Ovary (tissue), 3 donors: Measurements from ENCODE around the gene SLCO6A1.

Source experiments
- CTCF ChIP-seq, 3 donors: fragments of 450-650 bp in 2 of 3; fragments of 200-600 bp in 1 of 3; IDR thresholded peaks; one replicate each; pipeline versions ENCODE4 v1.5.1 to v1.8.0; 2016 to 2022; ENCODE audit warnings: antibody characterized with exemption in 3 of 3, mild to moderate bottlenecking in 1 of 3
- EP300 ChIP-seq: sonication (generic); formaldehyde crosslinking; IDR thresholded peaks from one replicate; pipeline ENCODE4 v1.6.1; 2017; ENCODE audit warnings: antibody characterized with exemption
- donor health status: DM: no; HTN: no; CAD: no.

- TF ChIP-seq EP300 (no peak), CTCF (IDR thresholded peaks at IDR 0.05) (no peak)
Observed at GRCh38 chr5:102542057-102542456, 43.3 kb upstream of the SLCO6A1 start.
